Psoas muscle (tissue), 8 donors: ENCODE results near the gene TENM3. TPM values are rescaled to one million over a fixed set of nuclear protein-coding genes. Genes with fewer than 3 reads are reported as not detected.

Source experiments
- ATAC-seq, 4 donors: fragments of 200-7000 bp; cut with Tn5 transposase; one replicate each; pipeline ENCODE4 v1.9.1; 2020; ENCODE audit warnings: moderate library complexity in 3 of 4, mild to moderate bottlenecking in 2 of 4
- DNase-seq, 2 donors: peaks; one replicate each; pipeline ENCODE4 v3.0.0-alpha.2; 2020
- H3K27ac ChIP-seq: fragments of 200-600 bp; one replicate; pipeline ENCODE4 v1.8.0; 2022
- H3K27me3 ChIP-seq, 3 donors: fragments of 200-600 bp in 1 of 3; one replicate each; pipeline versions ENCODE4 v1.6.1 to v1.8.0; 2013 to 2022; ENCODE audit warnings: low read length in 2 of 3, mild to moderate bottlenecking in 2 of 3, moderate library complexity in 1 of 3; ENCODE audit not compliant: insufficient read depth in 3 of 3
- H3K36me3 ChIP-seq, 2 donors: fragments of 200-600 bp in 1 of 2; one replicate each; pipeline versions ENCODE4 v1.6.1 to v1.8.0; 2013 to 2022; ENCODE audit warnings: low read depth in 1 of 2, mild to moderate bottlenecking in 1 of 2, moderate library complexity in 1 of 2; ENCODE audit not compliant: insufficient read depth in 1 of 2
- H3K4me1 ChIP-seq: fragments of 200-600 bp; one replicate; pipeline ENCODE4 v1.8.0; 2022
- H3K4me3 ChIP-seq: fragments of 200-600 bp; one replicate; pipeline ENCODE4 v1.8.0; 2022; ENCODE audit warnings: mild to moderate bottlenecking
- H3K9me3 ChIP-seq: fragments of 200-600 bp; one replicate; pipeline ENCODE4 v1.8.0; 2022
- CTCF ChIP-seq: fragments of 200-600 bp; IDR thresholded peaks from one replicate; pipeline ENCODE4 v1.8.0; 2022; ENCODE audit warnings: antibody characterized with exemption
- WGBS, 3 donors: extraction: QIAGEN DNeasy Blood & Tissue Kit; methylation state at CpG; one replicate each; pipeline versions ENCODE4 v1.1.6 to v1.1.7; 2013; 5-methylcytosine and 5-hydroxymethylcytosine counted together
- intact Hi-C, 2 donors: fragments of 100-400 bp; cut with DNase I; formaldehyde crosslinking; loops; one replicate each; pipeline versions ENCODE4 v1.11.0 to v1.14.2; 2022
- polyA plus RNA-seq, 3 donors: library from polyadenylated mRNA; stranded (reverse); fragments of 200-250 nt; gene quantifications; one replicate each; pipeline ENCODE4 v1.2.3, GENCODE V29; 2013
- total RNA-seq, 4 donors: library from RNA; stranded (reverse); fragmentation: NEBNext Ultra II Directional in 2 of 4; extraction: Animal tissue kit (Norgen Biotek cat#: 25700) in 2 of 4; gene quantifications; one replicate each; pipeline versions ENCODE4 v1.2.1 to v1.2.4, GENCODE V29; 2021 to 2023
- donor health status: healthy with polysubstance abuse.
- donor health status: DM: no; HTN: no; CAD: no; lungs with moderate emphysema.
- donor health status: Bipolar disorder and iron deficiency.
- donor health status: healthy.
- donor health status: DM: yes; HTN: yes; CAD: no.
- donor health status: DM: no; HTN: no; CAD: no.
- donor health status: DM: no; HTN: no; CAD: no.
- donor health status: DM: yes; HTN: yes; CAD: no.

Gene TENM3
- total and polyA plus RNA-seq, 7 donors: 0.48 to 11.6 (median 5.3) TPM

GRCh38 chr4:182819751-182820150 is 576.5 kb downstream of the TENM3 start:
- intact Hi-C loops: no loop called here
- Histone ChIP-seq H3K9me3 (no peaks in the 10 kb centered on the region), H3K4me1 (no peaks in the 10 kb centered on the region), H3K27me3 (peaks cover 0 to 2% (median 0%) of the 10 kb centered on the region in 3 donors), H3K36me3 (no peaks in the 10 kb centered on the region), H3K4me3 (no peak overlapping the region), H3K27ac (no peak overlapping the region)
- TF ChIP-seq CTCF: no peak
- WGBS, 3 donors: 87 to 94% (median 90%) methylated on average over 7 of the region's 7 CpGs
- no peak for ATAC-seq
- no peak for DNase-seq

- 85 to 90% (median 85%) methylated on average over 11 of the region's 11 CpGs for WGBS, 3 donors
- DNase-seq: no peak
- intact Hi-C loops: no loop called here
Observed at GRCh38 chr4:182822554-182822953, 579.4 kb downstream of the TENM3 start.

GRCh38 chr4:182823576-182823975 is 580.4 kb downstream of the TENM3 start:
- Histone ChIP-seq H3K4me3 (no peak overlapping the region), H3K4me1 (no peaks in the 10 kb centered on the region), H3K36me3 (no peaks in the 10 kb centered on the region), H3K27me3 (peaks cover 0 to 2% (median 0%) of the 10 kb centered on the region in 3 donors), H3K9me3 (no peaks in the 10 kb centered on the region), H3K27ac (no peak overlapping the region)
- TF ChIP-seq CTCF: no peak
- intact Hi-C loops: no loop called here
- no peak for ATAC-seq
- WGBS, 3 donors: 63 to 82% (median 65%) methylated on average over 1 of the region's 1 CpG
- no peak for DNase-seq

More at GRCh38 chr4:182822554-182822953, 579.4 kb downstream of the TENM3 start:
- no peak overlapping the region for H3K27ac ChIP-seq
- no peak for TF ChIP-seq CTCF
- peaks cover 0 to 2% (median 0%) of the 10 kb centered on the region in 3 donors for H3K27me3 ChIP-seq
- H3K4me3 ChIP-seq: no peak overlapping the region
- no peaks in the 10 kb centered on the region for H3K4me1 ChIP-seq
- no peaks in the 10 kb centered on the region for H3K9me3 ChIP-seq
- no peaks in the 10 kb centered on the region for H3K36me3 ChIP-seq
- no peak for ATAC-seq

- TF ChIP-seq CTCF: no peak
- peaks cover 0 to 2% (median 0%) of the 10 kb centered on the region in 3 donors for H3K27me3 ChIP-seq
- no peak for DNase-seq
- no peak overlapping the region for H3K27ac ChIP-seq
- no peak overlapping the region for H3K4me3 ChIP-seq
- no peaks in the 10 kb centered on the region for H3K4me1 ChIP-seq
- ATAC-seq: no peak
- whole genome bisulfite sequencing, 3 donors: 77 to 82% (median 78%) methylated on average over 8 of the region's 8 CpGs
- intact Hi-C loops: no loop called here
- H3K9me3 ChIP-seq: no peaks in the 10 kb centered on the region
- H3K36me3 ChIP-seq: no peaks in the 10 kb centered on the region
Observed at GRCh38 chr4:182825003-182825402, 581.8 kb downstream of the TENM3 start.

- Histone ChIP-seq H3K4me3 (no peak overlapping the region), H3K27me3 (peaks cover 0 to 2% (median 0%) of the 10 kb centered on the region in 3 donors), H3K9me3 (no peaks in the 10 kb centered on the region), H3K36me3 (no peaks in the 10 kb centered on the region), H3K4me1 (no peaks in the 10 kb centered on the region), H3K27ac (no peak overlapping the region)
- intact Hi-C loops: no loop called here
- no peak for TF ChIP-seq CTCF
- no peak for ATAC-seq
- no peak for DNase-seq
- WGBS, 3 donors: 63 to 67% (median 66%) methylated on average over 12 of the region's 12 CpGs
Observed at GRCh38 chr4:182825786-182826185, 582.6 kb downstream of the TENM3 start.
